ENCODE results near the gene MAP1B.
A peak's percentile ranks its signal among the peaks of the same experiment; 100 is the strongest.

Gene MAP1B

DNA sequence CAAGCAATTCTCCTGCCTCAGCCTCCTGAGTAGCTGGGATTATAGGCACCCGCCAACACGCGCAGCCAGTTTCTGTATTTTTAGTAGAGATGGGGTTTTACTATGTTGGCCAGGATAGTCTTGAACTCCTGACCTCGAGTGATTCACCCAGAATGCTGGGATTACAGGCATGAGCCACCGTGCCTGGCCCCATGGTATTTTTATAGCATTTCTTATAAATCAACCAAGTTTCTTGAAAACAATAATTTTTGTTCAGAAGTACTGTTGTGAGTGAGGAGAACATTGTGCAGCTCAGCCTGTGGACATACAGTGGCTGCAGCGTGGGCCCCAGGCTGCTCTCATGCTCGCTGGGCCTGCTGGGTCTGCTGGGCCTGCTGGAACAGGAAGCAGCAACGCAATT lies 45.3 kb downstream of the MAP1B start:
- no peak overlapping the region for H3K4me3 ChIP-seq (ENCODE audit: low read length)
- peaks cover 3% of the 10 kb centered on the region for H3K36me3 ChIP-seq (ENCODE audit: insufficient read depth, low read depth, low read length)

DNA sequence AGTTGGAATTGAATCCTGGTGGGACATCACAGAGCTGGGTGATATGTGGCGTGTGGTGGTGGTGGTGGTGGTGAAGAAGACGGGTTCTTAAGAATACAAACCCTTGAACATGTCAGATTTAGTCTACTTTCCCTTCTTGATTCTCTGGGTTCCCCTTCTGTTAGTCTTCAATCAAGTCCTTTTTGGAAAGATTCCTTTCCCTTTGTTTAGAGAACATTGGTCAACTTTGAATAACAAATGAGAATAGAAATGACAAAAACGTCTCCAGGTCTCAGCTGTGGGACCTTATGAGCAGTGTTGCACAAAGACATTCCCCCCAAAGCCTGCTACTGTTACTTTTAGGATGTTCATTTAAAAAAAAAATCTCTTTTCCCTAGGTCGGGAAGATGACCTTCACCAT lies 46.3 kb downstream of the MAP1B start:
- Histone ChIP-seq H3K4me1 (ENCODE audit: insufficient read depth, low read length) (peaks cover 36% of the 10 kb centered on the region), H3K27ac (ENCODE audit: low read length) (peak overlapping the region; percentile 9)

More for the DNA sequence above, 45.3 kb downstream of the MAP1B start:
- Histone ChIP-seq H3K9me3 (ENCODE audit: insufficient read depth, low read depth, low read length) (no peaks in the 10 kb centered on the region), H3K9ac (ENCODE audit: low read depth, low read length) (no peak overlapping the region), H3K4me1 (ENCODE audit: insufficient read depth, low read length) (peaks cover 35% of the 10 kb centered on the region), H3K27me3 (ENCODE audit: insufficient read depth, low read length) (no peaks in the 10 kb centered on the region), H3K27ac (ENCODE audit: low read length) (no peak overlapping the region)

DNA sequence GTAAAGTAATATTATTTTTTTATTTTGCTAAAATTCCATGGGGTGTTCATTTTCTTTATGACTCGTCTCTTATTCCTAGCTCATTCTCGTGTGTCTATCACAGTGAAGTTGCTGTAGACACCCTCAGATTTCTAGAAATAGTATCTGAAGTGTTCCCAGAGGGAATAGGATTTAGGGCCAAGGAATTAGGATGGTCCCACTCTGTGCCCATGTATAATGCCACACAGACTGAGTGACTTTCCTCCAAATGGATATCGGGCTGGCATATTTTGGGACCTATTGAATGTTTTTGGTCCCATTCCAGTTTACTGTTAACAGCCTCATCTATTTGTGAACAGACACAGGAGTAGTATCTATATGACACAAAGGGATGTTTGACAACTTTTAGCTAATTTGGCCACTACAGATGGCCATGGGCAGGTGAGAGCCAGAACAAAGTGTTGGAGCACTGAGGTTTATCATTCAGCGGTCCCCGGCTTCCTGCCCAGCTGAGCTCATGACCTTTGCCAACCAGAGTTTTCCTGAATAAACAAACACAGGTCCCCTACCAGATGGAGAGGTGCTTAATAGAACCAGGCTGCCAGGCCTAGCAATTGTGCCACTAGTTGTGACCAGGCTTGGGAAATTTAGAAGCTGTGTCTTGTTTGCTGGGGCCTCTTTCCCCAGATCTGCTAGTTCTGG lies 46.9 kb downstream of the MAP1B start:
- H3K27me3 ChIP-seq (ENCODE audit: insufficient read depth, low read length): no peaks in the 10 kb centered on the region
- H3K36me3 ChIP-seq (ENCODE audit: insufficient read depth, low read depth, low read length): peaks cover 6% of the 10 kb centered on the region; the same call in 1 of the 2 replicates
- no peaks in the 10 kb centered on the region for H3K9me3 ChIP-seq (ENCODE audit: insufficient read depth, low read depth, low read length)
- no peak overlapping the region for H3K9ac ChIP-seq (ENCODE audit: low read depth, low read length)
- H3K4me1 ChIP-seq (ENCODE audit: insufficient read depth, low read length): peaks cover 36% of the 10 kb centered on the region
- H3K4me3 ChIP-seq (ENCODE audit: low read length): no peak overlapping the region
- no peak overlapping the region for H3K27ac ChIP-seq (ENCODE audit: low read length)

More for the DNA sequence above, 46.3 kb downstream of the MAP1B start:
- H3K36me3 ChIP-seq (ENCODE audit: insufficient read depth, low read depth, low read length): peaks cover 4% of the 10 kb centered on the region; the same call in 1 of the 2 replicates
- no peaks in the 10 kb centered on the region for H3K27me3 ChIP-seq (ENCODE audit: insufficient read depth, low read length)
- H3K9me3 ChIP-seq (ENCODE audit: insufficient read depth, low read depth, low read length): no peaks in the 10 kb centered on the region
- no peak overlapping the region for H3K9ac ChIP-seq (ENCODE audit: low read depth, low read length)
- H3K4me3 ChIP-seq (ENCODE audit: low read length): no peak overlapping the region

DNA sequence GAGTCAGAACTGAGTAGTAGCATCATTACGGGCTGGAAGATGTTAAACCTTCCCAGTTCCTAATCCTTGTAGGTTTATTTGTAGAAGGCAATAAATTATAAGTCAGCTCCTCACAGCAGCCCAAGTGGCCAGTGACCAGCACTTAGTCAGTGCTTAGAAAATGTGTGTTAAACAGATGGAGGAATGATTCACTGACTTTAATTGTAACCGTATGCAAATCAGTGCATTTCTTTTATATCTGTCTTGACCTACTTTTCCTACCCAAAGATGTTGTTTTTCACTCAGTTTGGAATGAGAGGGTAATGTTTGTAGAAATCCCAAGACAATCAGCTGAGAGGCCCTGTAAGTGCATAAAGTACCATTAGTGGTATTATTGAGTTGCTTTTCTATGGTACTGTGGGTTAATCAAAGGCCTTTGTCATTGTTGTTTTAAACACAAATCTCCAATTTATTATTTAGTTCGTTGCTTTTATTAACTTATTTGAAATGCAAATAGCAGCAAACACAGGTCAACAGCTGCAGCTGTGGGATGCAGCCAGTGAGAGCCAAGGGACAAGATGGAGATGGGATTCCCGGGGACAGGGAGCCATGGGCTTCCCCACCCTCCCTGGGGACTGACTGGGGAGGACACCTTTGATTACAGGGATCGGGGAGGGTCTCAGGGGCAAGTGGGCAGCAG lies 49.8 kb downstream of the MAP1B start:
- H3K4me1 ChIP-seq (ENCODE audit: insufficient read depth, low read length): peaks cover 26% of the 10 kb centered on the region
- peaks cover 6% of the 10 kb centered on the region; the same call in 1 of the 2 replicates for H3K36me3 ChIP-seq (ENCODE audit: insufficient read depth, low read depth, low read length)
- H3K4me3 ChIP-seq (ENCODE audit: low read length): no peak overlapping the region
- no peaks in the 10 kb centered on the region for H3K9me3 ChIP-seq (ENCODE audit: insufficient read depth, low read depth, low read length)
- no peak overlapping the region for H3K27ac ChIP-seq (ENCODE audit: low read length)
- peak overlapping the region; percentile 2; the same call in 1 of the 2 replicates for H3K9ac ChIP-seq (ENCODE audit: low read depth, low read length)
- H3K27me3 ChIP-seq (ENCODE audit: insufficient read depth, low read length): no peaks in the 10 kb centered on the region

DNA sequence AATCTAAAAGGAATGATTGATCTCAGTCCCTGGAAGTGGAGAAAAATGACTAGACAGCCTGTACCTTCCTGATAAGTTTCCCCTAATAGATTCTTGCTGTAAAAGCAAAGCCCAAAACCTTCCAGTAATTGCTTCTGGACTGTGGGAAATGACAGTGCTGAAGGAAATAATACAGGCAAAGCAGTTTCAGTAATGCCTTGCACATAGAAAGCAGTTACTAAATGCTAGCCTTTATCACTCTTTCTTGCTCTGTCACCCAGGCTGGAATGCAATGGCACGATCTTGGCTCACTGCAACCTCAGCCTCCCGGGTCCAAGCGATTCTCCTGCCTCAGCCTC lies 50.3 kb downstream of the MAP1B start:
- Histone ChIP-seq H3K4me3 (ENCODE audit: low read length) (no peak overlapping the region), H3K27me3 (ENCODE audit: insufficient read depth, low read length) (no peaks in the 10 kb centered on the region), H3K27ac (ENCODE audit: low read length) (no peak overlapping the region), H3K9me3 (ENCODE audit: insufficient read depth, low read depth, low read length) (no peaks in the 10 kb centered on the region), H3K36me3 (ENCODE audit: insufficient read depth, low read depth, low read length) (peaks cover 6% of the 10 kb centered on the region; the same call in 1 of the 2 replicates), H3K9ac (ENCODE audit: low read depth, low read length) (no peak overlapping the region; the same call in 1 of the 2 replicates), H3K4me1 (ENCODE audit: insufficient read depth, low read length) (peaks cover 26% of the 10 kb centered on the region)

DNA sequence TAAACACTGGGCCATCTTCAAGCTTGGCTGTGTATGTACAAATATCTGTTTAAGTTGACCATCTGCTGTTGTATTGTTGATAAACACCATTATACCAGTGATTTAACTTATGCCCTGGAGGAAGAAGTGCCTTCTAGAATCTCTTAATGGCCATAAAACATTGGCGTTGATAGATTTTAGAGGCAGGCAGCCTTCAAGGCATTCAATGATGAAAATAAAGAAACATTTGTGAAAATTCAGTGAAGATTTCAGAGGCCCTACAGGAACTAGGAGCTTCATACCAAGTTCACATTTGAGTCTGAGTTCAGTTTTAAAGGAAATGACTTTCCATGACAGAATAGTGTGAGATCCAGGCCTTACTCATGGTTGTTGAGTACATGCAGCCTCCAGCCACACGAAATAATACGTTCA lies 52.2 kb downstream of the MAP1B start:
- Histone ChIP-seq H3K36me3 (ENCODE audit: insufficient read depth, low read depth, low read length) (peaks cover 6% of the 10 kb centered on the region; the same call in 1 of the 2 replicates), H3K27me3 (ENCODE audit: insufficient read depth, low read length) (no peaks in the 10 kb centered on the region), H3K9ac (ENCODE audit: low read depth, low read length) (no peak overlapping the region), H3K4me1 (ENCODE audit: insufficient read depth, low read length) (peaks cover 16% of the 10 kb centered on the region), H3K27ac (ENCODE audit: low read length) (no peak overlapping the region), H3K4me3 (ENCODE audit: low read length) (no peak overlapping the region), H3K9me3 (ENCODE audit: insufficient read depth, low read depth, low read length) (no peaks in the 10 kb centered on the region)

DNA sequence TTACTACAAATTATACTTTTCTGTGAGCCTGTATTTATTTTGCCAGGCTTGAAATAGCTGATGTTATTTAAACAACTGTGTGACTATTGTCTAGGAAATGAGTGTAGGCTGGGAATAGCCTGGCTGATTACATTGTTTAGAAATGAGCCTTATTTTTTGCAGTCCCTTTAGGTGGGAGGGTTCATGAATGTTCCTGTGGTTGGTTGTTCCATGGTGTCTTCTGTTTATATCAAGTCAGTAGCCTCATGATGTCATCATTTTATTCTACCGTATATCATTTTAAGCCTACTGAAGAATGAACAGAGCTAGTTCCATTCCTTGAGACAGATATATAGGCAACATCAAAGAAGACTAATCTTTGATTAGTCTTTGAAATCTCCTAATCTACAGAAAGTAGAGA lies 53.1 kb downstream of the MAP1B start:
- 0 out of 2 replicates have a peak, but pooled peaks cover 6% of the 10 kb centered on the region for H3K36me3 ChIP-seq (ENCODE audit: insufficient read depth, low read depth, low read length)
- no peak overlapping the region for H3K4me3 ChIP-seq (ENCODE audit: low read length)
- H3K9me3 ChIP-seq (ENCODE audit: insufficient read depth, low read depth, low read length): no peaks in the 10 kb centered on the region
- H3K27me3 ChIP-seq (ENCODE audit: insufficient read depth, low read length): no peaks in the 10 kb centered on the region
- peaks cover 18% of the 10 kb centered on the region for H3K4me1 ChIP-seq (ENCODE audit: insufficient read depth, low read length)
- H3K27ac ChIP-seq (ENCODE audit: low read length): no peak overlapping the region
- no peak overlapping the region for H3K9ac ChIP-seq (ENCODE audit: low read depth, low read length)

DNA sequence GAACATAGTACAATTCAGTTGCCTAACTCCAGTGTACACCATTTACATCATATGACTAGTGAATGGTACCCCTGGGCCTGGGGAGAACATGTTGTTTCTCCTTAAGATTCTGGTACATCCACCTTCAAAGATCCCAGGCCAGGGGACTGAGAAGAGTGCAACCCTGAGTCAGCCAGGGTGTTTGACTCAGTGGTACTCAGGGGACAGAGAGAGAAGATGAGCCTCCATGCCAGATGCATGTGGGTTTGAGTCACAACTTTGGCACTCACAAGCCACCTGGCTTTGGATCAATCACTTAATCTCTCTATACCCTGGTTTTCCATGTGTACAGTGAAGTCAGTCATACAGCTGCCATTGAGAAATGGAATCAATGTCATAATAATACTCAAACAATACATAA lies 53.7 kb downstream of the MAP1B start:
- peaks cover 24% of the 10 kb centered on the region for H3K4me1 ChIP-seq (ENCODE audit: insufficient read depth, low read length)
- H3K4me3 ChIP-seq (ENCODE audit: low read length): no peak overlapping the region
- no peaks in the 10 kb centered on the region for H3K9me3 ChIP-seq (ENCODE audit: insufficient read depth, low read depth, low read length)
- no peak overlapping the region for H3K9ac ChIP-seq (ENCODE audit: low read depth, low read length)
- 0 out of 2 replicates have a peak, but pooled peaks cover 6% of the 10 kb centered on the region for H3K36me3 ChIP-seq (ENCODE audit: insufficient read depth, low read depth, low read length)
- no peaks in the 10 kb centered on the region for H3K27me3 ChIP-seq (ENCODE audit: insufficient read depth, low read length)
- no peak overlapping the region for H3K27ac ChIP-seq (ENCODE audit: low read length)

DNA sequence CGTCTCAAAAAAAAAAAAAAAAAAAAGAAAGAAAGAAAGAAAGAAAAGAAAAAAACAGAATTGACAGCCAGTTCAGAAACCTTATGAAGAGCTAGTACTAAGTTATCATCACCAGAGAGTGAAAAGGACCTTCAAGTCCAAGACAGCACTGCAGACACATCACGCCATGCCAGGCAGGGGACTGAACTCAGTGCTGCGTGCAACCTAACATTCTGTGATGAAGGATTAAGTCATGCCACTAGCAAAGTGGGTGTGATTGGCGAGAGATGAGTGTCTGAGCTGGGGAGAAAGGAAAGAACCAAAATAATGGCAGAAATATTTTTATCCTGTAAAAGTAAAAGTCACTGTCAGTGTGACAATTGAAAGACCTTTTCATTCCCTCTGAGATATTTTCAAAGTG lies 54.7 kb downstream of the MAP1B start:
- no peak overlapping the region for H3K27ac ChIP-seq (ENCODE audit: low read length)
- H3K4me1 ChIP-seq (ENCODE audit: insufficient read depth, low read length): peaks cover 25% of the 10 kb centered on the region
- 0 out of 2 replicates have a peak, but pooled peaks cover 6% of the 10 kb centered on the region for H3K36me3 ChIP-seq (ENCODE audit: insufficient read depth, low read depth, low read length)
- no peak overlapping the region for H3K4me3 ChIP-seq (ENCODE audit: low read length)
- H3K9me3 ChIP-seq (ENCODE audit: insufficient read depth, low read depth, low read length): no peaks in the 10 kb centered on the region
- no peaks in the 10 kb centered on the region for H3K27me3 ChIP-seq (ENCODE audit: insufficient read depth, low read length)
- no peak overlapping the region for H3K9ac ChIP-seq (ENCODE audit: low read depth, low read length)

DNA sequence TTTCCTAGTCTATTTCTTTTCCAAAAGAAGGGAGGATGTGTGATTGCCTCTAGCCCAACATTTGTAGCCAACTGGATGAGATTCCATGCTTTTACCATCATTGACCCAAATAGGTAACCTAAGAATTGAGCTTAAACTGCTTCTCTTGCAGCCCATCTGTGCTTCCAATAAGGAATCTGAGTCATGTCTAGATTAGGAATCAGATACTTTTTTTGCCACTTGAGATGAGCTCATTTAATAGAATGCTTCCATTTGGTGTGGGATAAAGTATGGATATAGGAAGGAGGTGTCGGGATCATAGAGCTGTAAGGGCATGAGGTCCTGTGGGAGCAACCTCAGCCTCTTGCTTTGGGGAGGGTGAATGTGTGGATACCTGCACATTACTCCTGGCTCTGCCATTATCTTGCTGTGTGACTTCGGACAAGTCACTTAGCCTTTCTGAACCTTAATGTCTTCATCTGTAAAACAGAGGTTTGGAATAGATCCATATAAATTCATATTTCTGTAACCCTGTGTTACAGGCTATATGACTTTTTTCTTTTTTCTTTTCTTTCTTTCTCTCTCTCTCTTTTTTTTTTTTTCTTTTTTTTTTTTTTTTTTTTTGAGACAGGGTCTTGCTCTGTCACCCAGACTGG lies 56.2 kb downstream of the MAP1B start:
- H3K4me1 ChIP-seq (ENCODE audit: insufficient read depth, low read length): peaks cover 33% of the 10 kb centered on the region
- H3K9ac ChIP-seq (ENCODE audit: low read depth, low read length): no peak overlapping the region
- no peaks in the 10 kb centered on the region for H3K9me3 ChIP-seq (ENCODE audit: insufficient read depth, low read depth, low read length)
- H3K27ac ChIP-seq (ENCODE audit: low read length): no peak overlapping the region
- H3K4me3 ChIP-seq (ENCODE audit: low read length): no peak overlapping the region
- H3K27me3 ChIP-seq (ENCODE audit: insufficient read depth, low read length): no peaks in the 10 kb centered on the region
- H3K36me3 ChIP-seq (ENCODE audit: insufficient read depth, low read depth, low read length): peaks cover 2% of the 10 kb centered on the region; the same call in 1 of the 2 replicates

DNA sequence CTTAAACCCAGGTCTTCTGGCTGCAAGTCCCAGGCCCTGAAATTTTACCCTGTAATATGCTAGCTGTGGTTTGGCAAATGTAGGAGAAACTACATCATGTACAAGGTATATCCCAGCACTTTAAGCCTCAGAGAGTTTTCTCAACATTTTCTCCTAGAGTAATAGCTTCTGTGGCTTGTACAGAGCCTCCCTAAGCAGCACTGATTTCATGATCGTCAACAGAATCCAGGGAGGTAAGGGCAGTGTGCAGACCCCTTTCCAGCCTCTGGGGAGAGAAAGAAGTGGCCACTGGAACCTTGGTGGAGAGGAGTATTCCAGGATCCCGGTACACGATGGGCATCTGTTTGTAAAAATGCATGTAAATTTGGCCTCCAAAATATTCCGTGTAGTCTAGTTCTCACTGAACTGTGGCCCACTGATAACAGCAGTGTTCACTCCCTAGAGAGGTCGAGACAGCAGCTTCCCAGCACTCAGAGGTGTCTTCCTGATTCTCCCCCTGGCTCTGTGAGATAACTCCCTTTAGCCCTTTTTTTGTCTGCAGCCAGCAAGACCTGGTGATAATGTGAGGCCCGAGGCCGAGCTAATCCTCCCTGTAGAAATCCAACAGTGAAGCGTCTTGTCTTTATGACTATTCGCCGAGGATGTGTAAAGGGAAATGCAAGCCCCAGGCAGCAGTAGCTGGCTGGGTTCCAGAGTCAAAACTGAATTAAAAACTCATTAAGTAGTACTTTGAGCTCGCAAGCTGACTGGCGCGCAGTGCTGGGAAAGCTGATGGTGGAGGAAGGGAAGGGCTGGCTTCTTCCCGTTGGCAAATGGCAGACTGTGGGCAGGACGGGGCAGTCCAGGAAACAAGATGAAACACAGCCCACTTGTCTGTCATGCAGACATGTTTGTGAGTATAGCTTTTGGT lies 59.0 kb downstream of the MAP1B start:
- Histone ChIP-seq H3K4me3 (ENCODE audit: low read length) (peak overlapping the region; percentile 41), H3K27me3 (ENCODE audit: insufficient read depth, low read length) (no peaks in the 10 kb centered on the region), H3K9ac (ENCODE audit: low read depth, low read length) (peak overlapping the region; percentile 32; the same call in 1 of the 2 replicates), H3K9me3 (ENCODE audit: insufficient read depth, low read depth, low read length) (no peaks in the 10 kb centered on the region), H3K36me3 (ENCODE audit: insufficient read depth, low read depth, low read length) (no peaks in the 10 kb centered on the region; the same call in 1 of the 2 replicates), H3K27ac (ENCODE audit: low read length) (peak overlapping the region; percentile 88), H3K4me1 (ENCODE audit: insufficient read depth, low read length) (peaks cover 48% of the 10 kb centered on the region)

Data from iPS-20b (cell line).